Stimulated activated CD4-positive, alpha-beta T cell treated with anti-CD3 and anti-CD28 coated beads, Interleukin-1b, Interleukin-23, amount 100 ng/mL, for 1 hour (primary cell): ENCODE data around the gene ENG.
"Not testable (repeated sequence)": the region's sequence is repeated elsewhere in the genome, so short reads cannot be mapped to it uniquely, and the experiment has no call there.

Experiments
- DNase-seq, 2 donors: peaks; one replicate each; pipeline ENCODE4 v3.0.0-alpha.2; 2020; ENCODE audit warnings: low read depth in 2 of 2

Gene ENG

DNA sequence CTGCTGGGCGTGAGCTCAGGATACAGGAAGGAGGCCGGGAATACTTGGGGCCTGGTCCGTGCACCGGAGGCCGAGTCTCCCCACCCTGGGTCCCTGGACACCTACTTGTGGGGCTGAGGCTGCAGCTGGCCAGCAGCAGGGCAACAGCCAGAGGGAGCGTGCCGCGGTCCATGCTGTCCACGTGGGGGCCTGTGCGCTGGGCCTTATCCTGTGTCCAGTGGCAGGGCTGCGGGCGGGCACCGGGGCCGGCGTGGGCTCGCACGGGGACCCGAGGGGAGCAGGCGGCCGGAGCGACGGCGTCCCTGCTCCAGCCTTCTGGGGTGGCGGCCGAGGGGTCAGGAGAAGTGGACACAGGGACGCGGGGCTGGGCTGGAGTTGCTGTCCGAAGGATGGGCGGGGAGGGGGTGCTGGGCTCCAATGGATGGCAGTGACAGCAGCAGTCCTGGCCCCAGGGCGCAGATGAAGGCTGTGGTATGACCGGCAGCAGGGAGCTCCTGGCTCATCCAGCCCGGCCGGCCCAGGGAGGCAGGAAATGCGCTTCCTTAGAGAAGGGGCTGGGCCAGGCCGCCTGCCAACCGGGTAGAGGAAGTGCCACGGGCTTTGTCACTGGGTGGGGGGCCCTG, at the start of gene ENG:
TSS of gene ENG (minus strand) at position 475 of the 623 bp plus-strand sequence. CDS start at position 172, 303 bp downstream.
- no peak for DNase-seq

DNA sequence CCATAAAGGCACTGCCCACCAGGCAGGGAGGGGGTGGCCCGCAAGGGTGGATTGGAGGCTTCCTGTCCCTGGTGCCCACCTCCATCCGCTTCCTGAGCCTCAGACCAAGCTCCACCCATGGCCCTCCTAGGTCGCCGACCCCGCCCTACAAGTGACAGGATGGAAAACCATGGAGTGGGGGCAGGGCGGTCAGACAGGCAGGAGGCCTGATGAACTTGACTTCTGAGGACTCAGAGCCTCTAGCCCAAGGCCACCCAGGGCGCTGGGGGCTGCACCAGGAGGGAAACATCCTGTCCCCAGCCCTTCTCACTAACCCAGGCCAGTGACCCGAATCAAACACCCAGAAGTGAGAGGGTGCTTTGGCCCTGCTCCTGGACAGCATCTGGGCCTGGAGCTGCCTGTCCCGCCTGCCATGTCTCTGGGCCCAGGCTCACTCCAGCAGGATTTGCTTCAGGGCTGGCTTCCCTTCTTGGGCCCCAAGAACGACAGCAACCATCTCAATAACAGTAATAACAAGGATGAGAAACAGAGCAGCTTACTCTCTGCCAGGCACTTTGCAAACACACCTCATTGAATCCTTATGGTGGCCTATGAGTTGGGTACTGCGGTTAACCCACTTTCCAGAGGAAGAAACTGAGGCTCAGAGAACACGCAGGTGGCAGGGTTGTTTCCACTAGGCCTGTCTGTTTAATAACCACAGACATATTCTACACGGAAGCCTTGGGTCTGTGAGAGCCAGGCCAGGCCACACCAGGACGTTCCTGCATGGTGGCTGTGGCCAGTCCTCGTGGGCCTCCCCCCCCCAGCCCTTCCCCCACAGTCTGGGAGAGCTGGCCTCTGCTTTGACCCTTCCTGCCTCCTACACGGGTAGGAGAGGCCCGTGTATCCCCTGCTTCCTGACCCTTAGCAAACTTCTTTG, 49.4 kb upstream of the ENG start:
- DNase-seq, result peak in 1 of 2 donors; percentile 47

DNA sequence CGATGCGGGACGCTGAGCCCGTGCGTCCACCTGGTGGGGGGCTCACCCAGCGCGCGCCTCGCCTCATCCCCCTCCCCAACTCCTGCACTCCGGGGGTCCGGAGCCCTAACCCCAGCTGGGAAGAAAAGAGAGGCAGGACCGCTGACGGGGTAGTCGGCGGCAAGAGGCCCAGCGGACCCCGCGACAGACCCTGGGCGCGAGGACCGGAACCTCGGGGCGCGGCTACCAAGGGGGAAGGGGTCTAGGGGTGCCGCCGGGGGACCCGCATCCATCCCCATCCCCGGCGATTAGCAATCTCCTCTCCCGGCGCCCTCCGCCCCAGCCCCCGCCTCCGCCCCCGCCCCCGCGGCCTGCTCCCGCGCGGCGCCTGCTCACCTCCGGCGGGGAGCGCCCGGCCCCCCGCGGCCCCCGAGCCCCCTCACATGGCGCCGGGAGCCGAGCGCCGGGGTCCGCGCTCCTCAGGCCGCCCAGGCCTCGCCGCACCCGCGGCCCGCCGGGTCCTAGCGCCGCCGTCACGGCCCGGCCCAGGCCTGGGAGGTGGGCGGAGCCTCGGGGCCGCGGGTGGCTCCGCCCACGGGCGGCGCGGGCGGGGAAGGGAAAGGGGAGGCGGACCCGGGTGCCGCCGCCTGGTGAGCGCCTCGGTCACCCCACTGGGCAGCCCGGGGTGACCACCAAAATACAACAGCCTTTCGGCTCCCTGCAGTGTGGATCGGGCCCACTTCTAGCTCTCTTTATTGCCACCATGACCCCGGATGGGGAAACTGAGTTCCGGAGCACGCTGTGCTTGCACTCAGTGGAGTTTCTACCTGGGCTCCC, 44.9 kb upstream of the ENG start, which contains the start of gene ST6GALNAC6:
TSS of gene ST6GALNAC6 (minus strand) at position 476 of the 816 bp plus-strand sequence. CDS start 1,622 bp downstream, outside the sequence.
- DNase-seq, result peak; percentile 26 to 63

DNA sequence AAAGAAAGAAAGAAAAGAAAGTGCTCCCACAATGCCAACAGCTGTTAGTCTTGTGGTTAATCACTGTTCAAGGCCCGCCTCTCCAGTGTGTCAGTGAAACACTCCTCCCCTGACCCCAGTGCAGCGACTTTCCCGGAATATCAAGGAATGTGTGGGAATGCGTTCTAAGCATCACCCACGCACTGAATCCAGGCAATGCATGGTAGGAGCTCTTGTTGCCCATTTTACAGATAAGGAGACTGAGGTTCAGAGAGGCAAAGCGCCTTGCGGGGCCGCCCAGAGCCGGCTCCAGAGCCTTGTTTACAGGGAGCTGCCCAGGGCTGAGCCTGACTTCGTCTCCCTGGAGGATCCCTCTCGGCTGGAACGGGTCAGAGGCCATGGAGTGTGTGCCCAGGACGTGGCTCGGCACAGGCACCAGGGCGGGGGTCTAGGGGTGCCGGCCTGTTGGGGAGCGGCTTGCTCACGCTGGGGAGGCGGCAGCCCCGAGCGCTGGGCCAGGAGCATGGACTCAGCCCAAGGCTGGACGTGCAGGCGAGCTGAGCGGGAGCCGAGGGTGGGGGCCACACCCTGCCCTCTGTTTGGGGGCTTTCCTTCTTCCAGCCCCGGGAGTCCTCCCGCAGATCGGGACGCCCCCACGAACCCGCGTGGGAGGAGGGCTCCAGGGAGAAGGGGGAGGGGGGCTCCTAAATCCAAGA, 44.1 kb upstream of the ENG start:
- no peak for DNase-seq

DNA sequence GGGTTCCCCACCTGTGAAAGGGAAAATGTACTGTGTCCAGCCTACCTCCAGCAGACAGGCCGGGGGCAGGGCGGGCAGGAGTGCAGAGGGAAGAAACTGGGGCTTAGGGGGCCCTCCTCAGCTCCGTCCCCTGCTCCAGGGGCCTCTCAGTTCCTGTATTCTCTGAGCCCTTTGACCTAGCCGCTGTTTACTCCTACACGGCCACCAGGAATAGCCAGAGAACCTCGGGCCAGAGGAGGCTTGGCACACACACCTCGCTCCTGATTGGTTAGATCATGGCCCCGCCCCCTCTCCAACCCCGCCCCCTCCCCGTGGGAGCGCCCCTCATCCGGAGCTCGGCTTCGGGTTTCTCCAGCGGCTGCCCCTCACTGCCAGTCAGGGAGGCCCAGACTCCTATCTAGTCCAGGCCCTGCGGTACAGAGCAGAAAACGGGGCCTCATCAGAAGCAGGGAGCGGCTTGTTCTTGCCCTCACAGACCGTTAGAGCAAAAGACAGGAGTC, 42.8 kb upstream of the ENG start:
- no peak for DNase-seq

DNA sequence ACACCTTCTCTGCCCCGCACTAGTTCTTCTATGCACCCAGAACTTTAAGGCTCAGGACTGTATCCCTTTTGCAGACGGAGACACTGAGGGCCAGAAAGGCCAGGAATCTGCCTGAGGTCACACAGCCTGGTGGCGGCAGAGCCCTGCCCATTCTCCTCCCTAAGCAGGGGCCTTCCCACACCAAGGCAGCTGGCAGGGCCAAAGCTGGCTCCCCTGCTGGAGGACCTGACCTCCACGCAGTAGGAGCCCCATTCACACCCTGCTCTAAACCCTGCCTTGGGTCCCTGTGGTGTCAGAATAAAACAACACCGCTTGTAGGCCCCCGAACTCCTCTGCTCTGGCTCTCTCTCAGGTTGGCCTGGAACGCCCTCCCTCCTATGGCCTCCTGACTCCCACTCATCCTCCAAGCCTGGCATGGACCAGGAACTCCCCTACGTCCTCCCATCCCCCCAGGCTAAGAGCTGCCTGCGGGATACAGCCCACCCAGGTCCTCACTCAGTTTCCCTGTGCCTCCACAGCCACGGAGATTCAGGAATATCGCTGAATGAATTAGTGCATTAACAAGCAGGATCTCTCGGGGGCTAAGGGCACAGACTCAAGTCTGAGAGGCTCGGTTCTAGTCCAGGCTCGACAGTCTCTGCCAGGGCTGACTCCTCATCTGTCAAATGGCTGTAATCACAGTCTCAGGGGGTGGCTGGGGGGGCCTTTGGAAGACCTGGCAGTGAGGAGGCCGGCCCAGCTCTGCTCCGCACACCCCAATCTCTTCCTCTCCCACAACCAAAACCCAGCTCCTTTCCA, 42.1 kb upstream of the ENG start:
- DNase-seq, result no peak

DNA sequence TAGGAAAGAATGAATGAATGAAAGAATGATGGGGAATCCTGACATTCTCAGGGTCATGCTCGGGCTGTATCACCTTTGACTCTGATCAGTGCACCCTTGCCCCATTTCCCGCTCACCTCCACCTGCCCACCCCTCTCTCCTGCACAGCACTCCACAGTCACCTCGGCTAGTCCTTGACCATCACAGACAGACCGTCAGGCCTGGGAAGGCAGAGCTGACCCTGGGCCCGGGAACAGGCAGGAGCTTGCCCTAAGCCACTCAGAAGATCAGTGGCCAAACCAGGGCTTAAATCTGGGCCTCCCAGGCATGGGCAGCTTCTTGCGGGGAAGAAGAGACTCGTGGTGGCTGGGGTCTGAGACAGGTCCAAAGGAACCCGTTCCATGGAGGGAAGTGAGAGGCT, 41.4 kb upstream of the ENG start:
- DNase-seq, result no peak

DNA sequence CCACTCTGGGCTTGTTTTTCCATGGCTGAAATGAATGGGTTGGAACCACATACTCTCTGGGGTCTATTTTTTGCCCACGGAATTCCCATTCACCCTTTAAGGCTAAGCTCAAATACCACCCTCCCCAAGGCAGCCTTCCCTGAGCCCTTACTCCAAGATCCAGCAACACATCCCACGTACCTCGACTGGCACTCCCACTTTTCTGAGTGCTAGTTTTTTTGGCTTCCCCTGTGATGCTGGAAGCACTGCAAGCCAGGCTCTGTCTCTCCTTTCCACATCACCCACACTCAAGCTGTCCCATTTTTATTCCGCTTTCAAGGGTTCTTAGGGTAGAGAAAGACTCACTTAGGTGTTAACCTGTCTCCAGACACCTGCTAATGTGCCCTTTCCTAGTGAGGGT, 38.9 kb upstream of the ENG start:
- no peak for DNase-seq

DNA sequence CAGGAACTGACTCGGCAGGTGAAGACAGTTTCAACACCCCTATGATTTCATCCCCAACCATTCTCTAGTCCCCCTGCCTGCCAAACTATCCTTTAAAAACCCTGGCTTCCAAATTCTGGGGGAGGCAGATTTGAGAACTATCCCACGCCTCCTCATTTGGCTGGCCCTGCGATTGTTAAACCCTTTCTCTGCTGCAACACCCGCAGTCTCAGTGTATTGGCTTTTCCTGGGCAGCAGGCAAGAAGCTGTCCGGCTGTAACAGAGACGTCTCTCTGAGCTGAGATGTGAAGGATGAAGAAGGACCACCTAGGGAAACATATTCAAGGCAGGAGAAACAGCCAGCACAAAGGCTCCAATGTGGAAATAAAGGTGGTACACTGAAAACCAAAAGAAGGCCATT, 38.4 kb upstream of the ENG start:
- no peak for DNase-seq

DNA sequence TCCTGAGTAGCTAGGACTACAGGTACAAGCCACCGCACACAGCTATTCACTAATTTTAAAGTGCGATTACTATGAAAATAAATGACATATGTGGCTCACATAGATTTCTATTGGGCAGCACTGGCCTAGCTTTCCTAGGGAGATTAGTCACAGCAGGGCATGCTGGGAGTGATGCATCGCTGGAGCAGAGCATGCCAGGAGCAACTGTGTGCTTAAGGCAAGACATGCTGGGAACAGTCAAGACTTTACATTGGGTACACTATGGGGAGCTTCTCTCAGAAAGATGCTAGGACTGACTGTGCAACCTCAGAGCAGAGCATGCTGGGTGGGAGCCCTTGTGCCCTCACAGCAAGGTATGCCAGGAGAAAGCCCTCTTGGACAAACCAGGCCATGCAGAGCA, 35.6 kb upstream of the ENG start:
- no peak for DNase-seq

DNA sequence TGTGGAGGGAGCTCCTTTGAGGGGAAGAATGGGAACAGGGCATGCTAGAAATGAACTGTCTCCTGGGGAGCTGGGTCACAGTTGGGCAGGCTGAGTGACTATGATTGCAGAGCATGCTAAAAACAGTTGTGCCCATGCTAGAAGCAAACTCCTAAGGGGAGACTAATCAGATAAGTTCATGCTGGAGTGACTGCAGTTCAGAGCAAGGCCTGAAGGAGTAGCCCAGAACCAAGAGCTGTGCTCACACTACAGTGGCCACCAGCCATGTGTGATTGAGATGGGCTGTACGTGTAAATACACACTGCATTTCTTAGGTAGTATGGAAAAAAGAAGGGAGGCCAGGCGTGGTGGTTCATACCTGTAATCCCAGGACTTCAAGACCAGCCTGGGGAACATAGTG, 33.3 kb upstream of the ENG start:
- DNase-seq, result no peak

DNA sequence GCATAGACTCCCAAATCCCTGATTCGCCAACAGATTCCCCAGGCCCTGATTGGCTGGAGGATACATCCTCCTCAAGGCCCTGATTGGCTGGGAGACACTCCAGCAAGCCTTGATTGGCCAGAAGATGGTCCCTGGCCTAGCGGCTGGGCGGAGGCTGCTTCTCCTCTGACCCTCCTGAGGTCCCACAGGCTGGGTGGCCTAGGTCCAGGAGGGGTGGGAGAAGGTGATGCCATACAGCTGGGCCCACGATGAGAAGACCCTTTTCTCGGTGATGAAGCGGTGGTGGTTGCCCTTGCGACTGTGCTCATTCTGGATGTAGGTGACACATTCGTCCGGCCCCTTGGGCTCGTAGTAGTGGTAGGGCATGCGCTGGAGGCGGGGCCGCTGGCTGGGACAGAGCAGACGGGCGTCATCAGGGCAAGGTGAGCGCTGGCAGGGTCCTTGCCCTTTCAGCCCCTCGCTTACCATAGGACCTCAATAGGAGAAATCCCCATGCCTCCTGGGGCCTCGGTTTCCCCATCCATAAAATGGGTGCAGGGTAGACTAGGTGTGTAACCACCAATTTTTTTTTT, 32.0 kb upstream of the ENG start:
- DNase-seq, result no peak

DNA sequence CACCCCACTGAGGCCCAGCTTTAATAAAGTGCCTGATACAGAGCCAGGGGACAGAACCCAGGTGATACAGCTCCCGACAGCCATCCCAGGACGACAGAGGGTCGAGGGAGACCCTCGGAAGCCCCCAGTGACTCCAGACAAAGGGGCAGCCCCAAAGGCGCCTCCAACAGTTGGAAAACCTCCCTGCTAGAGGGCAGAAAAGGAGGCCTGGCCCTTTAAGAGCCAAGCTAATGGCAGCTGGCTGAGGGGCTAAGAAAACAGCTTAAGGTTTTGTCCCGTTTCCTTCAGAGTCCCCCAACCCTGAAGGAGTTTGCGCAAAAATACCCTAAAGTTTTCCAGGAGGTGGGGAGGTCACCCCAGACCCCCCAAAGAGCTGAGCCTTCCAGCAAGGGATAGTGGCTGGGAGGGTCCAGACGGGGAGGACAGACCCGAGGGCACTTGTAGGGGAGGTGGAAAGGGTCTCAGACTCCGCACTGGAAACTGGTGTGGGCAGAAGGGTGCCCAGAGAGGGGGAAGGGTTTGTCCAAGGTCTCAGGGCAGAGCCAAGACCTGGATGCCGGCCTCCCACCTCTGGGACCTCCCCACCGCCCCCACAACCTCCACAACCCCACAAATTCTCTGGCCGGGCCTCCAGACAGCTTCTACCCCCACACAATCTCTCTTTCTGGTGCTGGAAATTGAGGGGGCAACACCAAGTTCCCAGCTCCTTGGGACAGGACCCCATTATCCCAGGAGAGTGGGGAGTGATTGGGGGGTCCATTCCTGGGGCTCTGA, 31.2 kb upstream of the ENG start:
- no peak for DNase-seq

DNA sequence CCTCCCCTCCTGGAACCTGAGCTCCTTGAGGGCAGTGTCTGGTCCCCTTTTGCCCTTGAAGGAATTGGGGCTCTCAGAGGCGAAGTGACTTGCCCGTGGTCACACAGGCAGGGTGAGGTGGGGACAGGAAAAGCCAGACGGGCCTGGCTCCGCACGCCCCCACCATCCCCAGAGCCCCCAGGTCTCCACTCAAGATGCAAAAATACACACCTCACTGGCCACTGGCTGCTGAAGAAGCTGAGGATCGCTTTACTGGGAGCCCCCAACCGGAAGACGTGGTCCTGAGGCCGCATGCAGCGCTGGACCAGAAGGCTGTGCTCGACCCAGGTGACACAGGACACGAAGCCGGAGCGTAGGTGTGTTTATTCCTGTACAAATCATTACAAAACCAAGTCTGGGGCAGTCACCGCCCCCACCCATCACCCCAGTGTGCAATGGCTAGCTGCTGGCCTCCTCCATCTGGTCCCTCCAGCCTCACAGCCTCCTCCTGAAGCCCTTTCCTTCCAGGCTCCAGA, 30.6 kb upstream of the ENG start:
- DNase-seq, result no peak

DNA sequence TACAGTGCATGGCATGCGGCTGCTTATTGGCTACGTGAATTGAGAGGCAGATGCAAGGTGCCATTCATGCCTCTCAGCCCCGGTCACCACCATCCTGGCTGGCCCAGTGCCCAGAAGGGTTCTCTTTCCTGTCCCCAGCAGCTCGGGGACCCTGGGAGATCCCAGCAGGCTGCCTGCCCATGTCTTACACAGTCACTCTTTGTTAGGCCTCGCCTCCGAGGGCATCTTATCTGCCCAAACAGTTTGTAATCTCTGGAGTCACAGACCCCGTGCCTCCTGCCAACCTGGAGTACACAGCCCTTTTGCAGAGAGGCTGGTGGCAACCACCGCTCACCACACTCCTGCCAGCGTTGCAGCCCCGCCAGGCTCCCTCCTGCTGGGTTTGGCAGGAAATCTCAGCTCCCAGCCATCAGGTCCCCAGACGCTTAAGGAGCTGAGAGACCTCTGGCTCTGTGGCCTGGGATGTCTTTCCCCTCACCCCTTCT, 30.0 kb upstream of the ENG start:
- DNase-seq, result no peak

DNA sequence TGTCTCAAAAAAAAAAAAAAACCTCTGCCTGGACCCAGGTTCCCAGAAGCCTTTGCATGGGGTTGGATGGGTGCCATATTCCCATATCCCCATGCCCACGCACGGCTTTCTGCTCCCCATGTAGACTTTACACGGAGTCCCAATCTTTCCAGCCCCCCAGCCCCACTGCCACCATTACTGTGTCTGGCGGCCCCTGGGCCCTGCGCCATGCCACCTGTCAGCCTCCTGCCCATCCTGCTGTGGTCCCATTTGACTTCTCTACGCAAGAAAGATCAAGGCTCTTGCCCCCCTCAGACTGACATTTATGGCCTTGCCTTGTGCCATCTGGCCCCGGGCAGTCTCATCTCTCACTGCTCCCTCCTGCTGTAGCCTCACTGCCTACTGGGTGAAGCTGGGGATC, 29.5 kb upstream of the ENG start:
- no peak for DNase-seq

DNA sequence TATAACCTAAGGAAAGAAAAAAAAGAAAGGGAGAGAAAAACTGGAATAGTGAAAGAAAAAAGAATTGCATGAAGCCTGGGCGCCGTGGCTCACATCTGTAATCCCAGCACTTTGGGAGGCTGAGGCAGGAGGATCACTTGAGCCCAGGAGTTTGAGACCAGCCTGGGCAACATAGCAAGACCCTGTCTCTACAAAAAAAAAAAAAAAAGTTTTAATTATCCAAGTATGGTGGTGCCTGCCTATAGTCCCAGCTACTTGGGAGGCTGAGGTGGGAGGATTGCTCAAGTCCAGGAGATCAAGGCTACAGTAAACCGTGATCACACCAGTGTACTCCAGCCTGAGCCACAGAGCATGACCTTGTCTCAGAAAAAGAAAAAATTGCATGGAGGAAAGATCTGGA, 27.3 kb upstream of the ENG start:
- not testable (repeated sequence) for DNase-seq

DNA sequence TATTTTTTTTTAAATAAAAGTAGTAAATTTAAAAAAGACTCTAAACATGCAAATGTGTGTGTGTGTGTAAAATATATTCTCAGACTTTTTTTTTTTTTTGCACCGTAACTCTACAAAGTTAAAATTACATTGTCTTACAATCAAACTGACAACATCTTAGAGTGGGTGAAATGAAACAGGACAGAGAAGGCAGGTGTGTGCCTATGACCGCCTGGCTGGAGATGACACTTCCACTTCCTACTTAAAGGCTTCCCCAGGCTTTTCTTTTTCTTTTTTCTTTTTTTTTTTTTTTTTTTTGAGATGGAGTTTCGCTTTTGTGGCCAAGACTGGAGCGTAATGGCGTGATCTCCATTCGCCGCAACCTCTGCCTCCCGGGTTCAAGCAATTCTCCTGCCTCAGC, 25.7 kb upstream of the ENG start:
- no peak for DNase-seq
